ENCODE results near the gene PDLIM1.

Gene PDLIM1

DNA sequence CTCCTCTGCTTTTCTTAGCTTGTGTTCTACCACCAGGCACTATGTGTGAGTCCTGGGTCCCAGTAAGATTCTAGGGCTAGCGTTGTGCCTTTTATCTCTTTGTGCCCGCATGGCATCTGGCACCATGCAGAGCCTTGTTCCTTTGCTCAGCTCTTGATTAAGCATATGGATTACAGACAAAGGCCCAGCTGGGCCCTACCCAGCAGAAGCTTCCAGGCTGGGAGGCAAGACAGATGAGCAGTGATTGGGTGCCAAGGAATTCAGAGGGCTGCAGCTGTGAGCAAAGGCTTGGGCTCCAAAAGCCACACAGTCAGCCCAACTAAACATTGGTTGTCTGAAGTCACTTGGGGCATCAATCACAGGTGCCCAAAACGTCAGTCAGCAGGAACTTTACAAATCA is 94.8 kb downstream of the PDLIM1 start:
- DNase-seq: no peak

DNA sequence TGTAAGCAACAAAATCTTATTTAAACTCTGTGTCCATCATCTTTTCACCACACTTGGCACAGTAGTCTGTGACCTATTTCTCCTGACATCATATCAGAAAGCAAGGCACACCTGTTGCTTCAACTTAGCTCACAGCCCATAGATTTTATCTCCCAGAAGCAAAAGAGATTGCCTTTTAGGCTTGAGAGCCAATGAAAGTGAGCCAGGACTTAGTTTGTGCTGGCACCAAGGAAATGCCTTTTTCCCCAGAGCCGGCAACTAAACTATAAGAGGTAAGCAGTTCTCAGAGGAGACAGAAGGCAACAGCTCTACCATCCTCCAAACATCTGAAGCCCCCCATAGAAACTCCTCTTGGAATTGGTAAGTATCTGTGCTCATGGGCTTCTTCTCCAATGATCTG is 96.9 kb downstream of the PDLIM1 start, which contains the start of gene ACSM6:
ACSM6 (plus strand) TSS at position 295 of the 400 bp plus-strand sequence. CDS start 248 bp downstream, outside the sequence.
- DNase-seq: no peak

DNA sequence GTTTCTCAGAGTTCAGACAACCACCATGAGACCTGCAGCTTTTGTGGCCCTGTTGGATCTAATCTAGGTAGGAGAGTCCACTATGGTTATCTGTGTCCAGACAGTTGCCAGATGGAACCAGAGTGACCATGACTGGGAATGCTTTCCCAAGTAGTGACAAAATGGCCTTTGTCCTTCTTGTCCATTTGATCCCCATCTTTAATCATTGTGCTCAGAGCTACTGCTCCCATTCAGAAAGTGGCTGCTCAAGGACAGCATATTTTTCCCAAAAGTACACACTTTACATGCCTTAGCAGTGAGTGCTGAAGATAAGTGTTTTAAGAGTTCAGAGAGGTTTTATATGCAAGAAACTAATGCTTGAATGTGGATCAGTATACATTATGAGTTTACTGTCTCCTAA is 102.2 kb downstream of the PDLIM1 start:
- DNase-seq: no peak

DNA sequence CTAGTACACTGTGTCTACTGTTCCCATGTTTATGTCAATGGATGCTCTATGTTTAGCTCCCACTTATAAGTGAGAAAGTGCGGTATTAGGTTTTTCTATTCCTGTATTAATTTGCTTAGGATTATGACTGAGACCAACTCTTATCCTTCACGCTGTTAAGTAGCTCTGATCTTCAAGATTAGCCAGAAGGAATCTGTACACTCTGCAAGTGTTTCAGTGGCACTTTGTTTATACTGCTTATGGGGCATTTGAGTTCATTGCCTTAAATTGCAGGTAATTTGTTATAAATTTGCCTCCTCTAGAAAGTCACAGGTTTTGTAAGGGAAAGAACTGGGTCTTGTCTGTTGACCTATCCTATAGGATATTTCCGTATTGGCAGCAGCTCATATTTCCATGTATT is 103.2 kb downstream of the PDLIM1 start:
- no peak for DNase-seq
